GM18861 (cell line): ENCODE measurements around the gene CYSLTR2.
"Not testable (repeated sequence)": the region's sequence is repeated elsewhere in the genome, so short reads cannot be mapped to it uniquely, and the experiment has no call there.

ENCODE experiments used
- ATAC-seq: cut with Tn5 transposase; IDR thresholded peaks from one replicate; pipeline ENCODE4 v1.9.1; 2021; ENCODE audit not compliant: unreplicated experiment

Gene CYSLTR2

GRCh38 chr13:48644141-48644540 lies 9.6 kb upstream of the CYSLTR2 start:
- ATAC-seq: no peak

GRCh38 chr13:48644951-48645350 lies 8.8 kb upstream of the CYSLTR2 start:
- ATAC-seq: no peak

- ATAC-seq: no peak
Measured at GRCh38 chr13:48645845-48646244, 7.9 kb upstream of the CYSLTR2 start.

GRCh38 chr13:48646791-48647190 lies 6.9 kb upstream of the CYSLTR2 start:
- ATAC-seq: no peak

- no peak for ATAC-seq
Measured at GRCh38 chr13:48647625-48648024, 6.1 kb upstream of the CYSLTR2 start.

GRCh38 chr13:48648446-48648845 lies 5.3 kb upstream of the CYSLTR2 start:
- ATAC-seq: no peak

- no peak for ATAC-seq
Measured at GRCh38 chr13:48652851-48653471, 768 bp upstream of the CYSLTR2 start.

- ATAC-seq: no peak
Measured at GRCh38 chr13:48654511-48654910, 782 bp downstream of the CYSLTR2 start.

- no peak for ATAC-seq
Measured at GRCh38 chr13:48655291-48655690, 1.6 kb downstream of the CYSLTR2 start.

GRCh38 chr13:48656608-48657007 lies 2.9 kb downstream of the CYSLTR2 start:
- no peak for ATAC-seq

GRCh38 chr13:48660361-48661076 lies 6.8 kb downstream of the CYSLTR2 start:
- no peak for ATAC-seq

- no peak for ATAC-seq
Measured at GRCh38 chr13:48661107-48661506, 7.4 kb downstream of the CYSLTR2 start.

GRCh38 chr13:48662226-48662625 lies 8.5 kb downstream of the CYSLTR2 start:
- no peak for ATAC-seq

GRCh38 chr13:48667136-48667535 lies 13.4 kb downstream of the CYSLTR2 start:
- ATAC-seq: no peak

GRCh38 chr13:48671421-48671820 lies 17.7 kb downstream of the CYSLTR2 start:
- ATAC-seq: not testable (repeated sequence)

- no peak for ATAC-seq
Measured at GRCh38 chr13:48675247-48675646, 21.5 kb downstream of the CYSLTR2 start.

GRCh38 chr13:48678316-48678715 lies 24.6 kb downstream of the CYSLTR2 start:
- ATAC-seq: no peak

GRCh38 chr13:48679941-48680680 lies 26.4 kb downstream of the CYSLTR2 start:
- ATAC-seq: no peak

- no peak for ATAC-seq
Measured at GRCh38 chr13:48680756-48681392, 27.1 kb downstream of the CYSLTR2 start.

GRCh38 chr13:48681905-48682304 lies 28.2 kb downstream of the CYSLTR2 start:
- no peak for ATAC-seq

GRCh38 chr13:48682436-48682835 lies 28.7 kb downstream of the CYSLTR2 start:
- ATAC-seq: no peak
